ENCODE results near the gene PHYKPL. TPM values are rescaled to one million over a fixed set of nuclear protein-coding genes. Genes with fewer than 3 reads are reported as not detected.

PHYKPL gene
- total and polyA plus RNA-seq, 2 of the 4 experiments (the other 2 are of a cell fraction): 10.0 to 24.5 TPM

GRCh38 chr5:178212241-178213002 lies 20.2 kb downstream of the PHYKPL start:
- H3K56ac ChIP-seq (ENCODE audit: extremely low read depth, insufficient read depth, low read length): no peak overlapping the region
- TF ChIP-seq CHD1 (IDR thresholded peaks at IDR 0.05; ENCODE audit: low read depth, low read length): no peak
- TF ChIP-seq RAD21 (IDR thresholded peaks at IDR 0.05; ENCODE audit: low read length): no peak
- TF ChIP-seq BHLHE40 (IDR thresholded peaks at IDR 0.05; ENCODE audit: low read depth, low read length): no peak
- TF ChIP-seq CTCF (conservative IDR thresholded peaks at IDR 0.05; ENCODE audit: low read depth, low read length): no peak
- TF ChIP-seq NFE2L2 (IDR thresholded peaks at IDR 0.05; ENCODE audit: low read depth, low read length): no peak
- no peak for TF ChIP-seq FOS (IDR thresholded peaks at IDR 0.05; ENCODE audit: low read depth, low read length)
- TF ChIP-seq POLR2A (IDR thresholded peaks at IDR 0.05; ENCODE audit: low read depth, low read length): no peak; the same call in 1 of the 2 replicates
- TF ChIP-seq MAZ (IDR thresholded peaks at IDR 0.05; ENCODE audit: borderline replicate concordance, low read depth, low read length): no peak
- no peak for TF ChIP-seq MXI1 (IDR thresholded peaks at IDR 0.05; ENCODE audit: borderline replicate concordance, low read depth, low read length)
- BruUV-seq (replicated peaks): no TSS peak
- peaks cover 60% of the 10 kb centered on the region for H4K20me1 ChIP-seq (ENCODE audit: insufficient read depth, low read length)
- H2BK20ac ChIP-seq (ENCODE audit: low read depth, low read length): no peak overlapping the region
- intact Hi-C loops (cut with micrococcal nuclease): no loop called here
- H2BK120ac ChIP-seq (ENCODE audit: low read depth, low read length): no peak overlapping the region
- CTCF ChIA-PET: interaction anchor here (0.5 kb wide), 1 partner anchor 24 kb away, joined by 3 read pairs; no protein-coding TSS in a partner anchor
- no peak overlapping the region for H2AFZ ChIP-seq (replicated peaks; ENCODE audit: low read length, poor library complexity)
- H3K27ac ChIP-seq (ENCODE audit: insufficient read depth, low read length): no peak overlapping the region
- H3K27me3 ChIP-seq (ENCODE audit: control insufficient read depth, insufficient read depth, low read length): no peaks in the 10 kb centered on the region
- no CpG with 5 or more reads among the region's 3 CpGs for WGBS, 2 experiments (ENCODE audit: extremely low coverage in 2 of 2, insufficient read length in 1 of 2)
- peaks cover 34 to 70% of the 10 kb centered on the region in 2 experiments for H3K79me1 ChIP-seq (ENCODE audit: low read depth in 1 of 2, low read length in 2 of 2)
- H2AK9ac ChIP-seq (replicated peaks; ENCODE audit: low read depth, low read length, poor library complexity): no peak overlapping the region
- no peak overlapping the region for H3K4ac ChIP-seq (ENCODE audit: low read depth, low read length)
- POLR2A ChIA-PET (ENCODE audit: unreplicated experiment): no interaction called here
- no peak overlapping the region for H2BK5ac ChIP-seq (ENCODE audit: low read depth, low read length, poor library complexity, severe bottlenecking)
- H3K23ac ChIP-seq (ENCODE audit: low read depth, low read length): no peak overlapping the region
- no peak overlapping the region for H3K4me3 ChIP-seq (ENCODE audit: insufficient read depth, low read depth, low read length)
- no peak overlapping the region for H2AK5ac ChIP-seq (ENCODE audit: low read depth, low read length)
- no peak overlapping the region for H3K18ac ChIP-seq (ENCODE audit: low read depth, low read length)
- dilution Hi-C loops (cut with HindIII; ENCODE audit: low sequenced_read_pairs, unreplicated experiment): no loop called here
- no peak overlapping the region for H2BK15ac ChIP-seq (ENCODE audit: low read depth, low read length)
- in situ Hi-C loops (cut with MboI; ENCODE audit: low sequenced_read_pairs): no loop called here
- no peaks in the 10 kb centered on the region for H3K9me3 ChIP-seq (ENCODE audit: control insufficient read depth, insufficient read depth, low read length)
- no peak for DNase-seq
- H4K91ac ChIP-seq (ENCODE audit: insufficient read depth, low read depth, low read length): no peak overlapping the region
- H4K5ac ChIP-seq (ENCODE audit: low read depth, low read length): no peak overlapping the region
- no peak for ATAC-seq (ENCODE audit: low read depth)
- no peak overlapping the region for H3K14ac ChIP-seq (replicated peaks; ENCODE audit: low read depth, low read length)
- H3K4me2 ChIP-seq (ENCODE audit: low read depth, low read length): no peak overlapping the region
- no peak overlapping the region for H4K8ac ChIP-seq (ENCODE audit: low read depth in 2 of 2, low read length in 2 of 2)
- peaks cover 15% of the 10 kb centered on the region; the same call in 1 of the 2 replicates for H3K9me1 ChIP-seq (ENCODE audit: insufficient read depth, low read length)
- peaks cover 81% of the 10 kb centered on the region for H3K36me3 ChIP-seq (ENCODE audit: control insufficient read depth, insufficient read depth, low read length)
- H3K9ac ChIP-seq (ENCODE audit: low read depth, low read length): no peak overlapping the region
- no peaks in the 10 kb centered on the region for H3K4me1 ChIP-seq (ENCODE audit: control insufficient read depth, insufficient read depth, low read length)

Data from IMR-90 (cell line).